ENCODE measurements around the gene RFC3. TPM values are rescaled to one million over a fixed set of nuclear protein-coding genes. Genes with fewer than 3 reads are reported as not detected.

The RFC3 gene
- total RNA-seq, 2 experiments from 2014 or later, result 69.1 to 69.8 TPM

DNA sequence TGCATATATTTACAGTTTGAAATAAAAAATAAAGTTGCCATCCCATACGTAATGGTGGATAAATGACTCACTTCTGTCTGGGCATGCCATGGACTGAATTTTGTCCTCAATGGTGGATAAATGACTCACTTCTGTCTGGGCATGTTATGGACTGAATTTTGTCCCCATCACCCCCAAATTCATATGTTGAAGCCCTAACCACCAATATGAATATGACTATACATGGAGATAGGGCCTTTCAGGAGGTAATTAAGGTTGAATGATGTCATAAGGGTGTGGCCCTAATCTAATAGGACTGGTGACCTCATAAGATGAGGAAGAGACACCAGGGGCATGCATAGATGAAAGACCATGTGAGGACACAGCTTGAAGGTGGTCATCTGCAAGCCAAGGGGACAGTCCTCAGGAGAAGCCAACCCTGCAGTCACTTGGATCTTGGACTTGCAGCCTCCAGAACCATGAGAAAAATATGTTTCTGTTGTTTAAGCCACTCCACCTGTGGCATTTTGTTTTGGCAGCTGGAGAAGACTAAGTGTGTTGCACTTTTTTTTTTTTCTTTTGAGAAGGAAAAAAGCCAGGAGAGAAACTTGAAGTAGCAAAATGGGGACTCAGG is 41.8 kb downstream of the RFC3 start:
- ChIA-PET CTCF (no interaction called here), POLR2A (no interaction called here)

DNA sequence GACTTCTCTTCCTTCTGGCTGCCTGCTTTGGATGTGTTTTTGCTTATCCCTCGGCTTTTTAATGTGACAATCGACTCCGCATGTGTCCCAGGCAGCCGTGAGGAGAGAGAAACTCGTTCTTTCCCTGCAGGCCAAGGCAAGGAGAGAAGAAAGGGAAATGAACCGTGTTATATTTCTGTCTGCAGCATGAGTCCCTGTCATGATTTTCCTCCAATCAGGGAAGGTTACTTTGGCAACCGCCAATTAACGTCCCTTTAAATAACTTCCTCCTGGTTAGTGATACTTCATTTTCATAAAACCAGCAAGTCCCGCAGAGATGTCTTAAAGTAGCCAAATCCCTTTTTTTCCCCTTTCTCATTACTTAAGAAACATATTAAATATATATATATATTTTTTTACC is 42.6 kb downstream of the RFC3 start:
- POLR2A ChIA-PET, result no interaction called here
- CTCF ChIA-PET, result no interaction called here

DNA sequence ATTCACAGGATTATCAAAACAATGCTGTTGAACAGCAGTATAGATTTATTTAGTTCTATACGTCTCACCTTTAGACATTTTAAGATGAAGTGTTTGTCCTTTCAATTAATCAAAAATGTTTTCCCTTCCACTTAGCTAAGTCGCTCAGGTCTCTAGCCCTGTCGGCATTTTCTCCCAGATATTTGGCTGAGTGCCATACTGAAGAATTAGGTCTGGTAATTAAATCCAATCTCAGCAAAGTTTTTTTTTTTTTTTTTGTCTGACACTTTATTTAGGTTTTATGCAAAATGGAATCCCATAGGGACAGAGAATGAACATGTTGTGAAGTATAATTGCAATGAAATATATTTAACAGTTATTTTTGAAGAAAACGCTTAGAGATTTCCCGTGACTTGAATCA is 44.1 kb downstream of the RFC3 start:
- ChIA-PET POLR2A (no interaction called here), CTCF (no interaction called here)

DNA sequence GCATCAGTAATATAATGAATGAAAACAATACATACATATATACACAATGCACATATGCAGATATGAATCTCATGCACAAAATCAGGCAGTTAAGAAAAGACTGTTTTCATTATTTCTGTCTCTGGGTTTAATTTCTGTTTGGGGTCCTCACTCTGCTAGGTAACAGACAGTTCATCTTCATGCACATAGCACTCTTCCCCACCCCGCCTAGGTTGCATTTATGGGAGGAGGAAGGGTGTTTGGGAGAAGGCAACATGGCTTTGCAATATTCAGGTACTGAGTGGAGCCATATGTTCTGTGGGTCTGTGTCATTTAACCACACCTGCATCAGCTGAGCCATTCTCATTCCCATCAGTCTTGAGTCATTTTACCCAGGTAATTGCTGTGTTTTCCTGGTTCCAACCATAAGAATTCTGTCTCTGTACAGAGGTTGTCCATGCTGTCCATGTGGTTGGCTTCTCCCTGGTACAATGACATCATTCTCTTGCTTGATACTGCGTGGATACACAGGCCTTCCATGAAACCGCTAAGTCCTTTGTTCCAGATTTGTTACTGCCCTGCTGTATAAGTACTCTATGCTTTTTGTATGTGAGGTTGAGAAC is 45.3 kb downstream of the RFC3 start:
- CTCF ChIA-PET, result no interaction called here
- POLR2A ChIA-PET, result no interaction called here

- CTCF ChIA-PET, result no interaction called here
- POLR2A ChIA-PET, result no interaction called here
Observed at GRCh38 chr13:33865945-33866344, 48.0 kb downstream of the RFC3 start.

DNA sequence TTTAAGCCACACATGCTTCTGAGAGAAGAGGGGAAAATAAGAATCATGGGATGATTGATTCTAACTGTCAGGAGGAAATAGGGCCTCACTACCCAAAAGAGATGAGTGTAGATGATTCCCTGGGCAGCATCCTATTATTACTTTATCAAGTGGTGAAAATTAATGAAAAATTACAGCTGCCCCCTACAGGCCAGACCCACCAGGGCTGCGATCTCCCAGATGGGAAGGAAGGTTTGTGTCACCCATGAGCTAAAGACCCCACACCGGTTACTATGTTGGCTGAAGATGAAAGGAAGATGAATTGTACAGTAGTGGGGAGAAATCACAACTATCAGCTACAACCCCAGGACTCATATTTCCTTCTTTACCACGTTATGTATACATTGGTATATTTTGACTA is 49.5 kb downstream of the RFC3 start:
- ChIA-PET CTCF (no interaction called here), POLR2A (no interaction called here)

DNA sequence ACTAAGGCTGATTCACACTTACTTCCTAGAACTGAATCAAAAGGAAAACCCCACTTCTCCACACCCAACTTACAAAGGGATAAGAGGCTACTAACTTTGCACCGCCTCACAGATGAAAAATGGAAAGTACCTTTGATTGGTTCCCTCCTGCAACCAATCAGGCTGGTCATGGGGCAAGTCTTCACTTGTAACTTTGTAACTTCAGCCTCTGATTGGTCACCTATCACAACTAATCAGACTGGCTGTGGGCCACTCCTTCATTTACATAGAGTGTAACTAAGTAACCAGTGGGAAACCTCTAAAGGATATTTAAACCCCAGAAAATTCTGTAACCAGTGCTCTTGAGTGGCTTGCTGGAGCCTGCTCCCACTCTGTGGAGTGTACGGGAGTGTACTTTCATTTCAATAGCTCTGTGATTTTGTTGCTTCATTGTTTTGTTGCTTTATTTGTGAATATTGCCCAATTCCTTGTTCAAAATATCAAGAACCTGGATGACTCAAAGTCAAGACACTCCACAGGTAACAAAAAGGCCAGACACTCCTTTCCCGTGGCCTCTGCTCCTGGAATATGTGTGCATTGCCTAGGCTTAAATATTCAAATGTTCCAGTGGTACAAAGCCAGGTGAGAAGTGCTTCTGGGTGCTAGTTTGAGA is 50.5 kb downstream of the RFC3 start:
- CTCF ChIA-PET, result no interaction called here
- POLR2A ChIA-PET, result no interaction called here

DNA sequence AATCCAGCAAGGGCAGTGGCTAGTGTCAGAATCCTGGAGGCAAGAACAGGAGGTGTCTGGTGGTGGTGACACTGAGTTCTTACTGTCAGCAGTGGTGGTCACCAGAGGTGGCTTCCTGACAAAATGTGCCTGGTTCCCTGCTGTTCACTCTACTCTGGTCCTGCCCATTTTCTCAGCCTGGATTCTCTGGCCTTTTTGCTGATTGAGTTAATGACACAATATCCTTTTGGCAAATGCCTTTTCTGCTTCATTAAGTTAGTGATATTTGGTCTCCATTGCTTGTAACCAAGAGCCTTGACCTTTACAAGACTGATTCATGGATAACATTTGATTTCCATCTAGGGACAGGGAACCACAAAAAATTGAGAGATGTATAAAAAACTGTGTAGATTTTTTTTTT is 51.1 kb downstream of the RFC3 start:
- ChIA-PET POLR2A (no interaction called here), CTCF (no interaction called here)

DNA sequence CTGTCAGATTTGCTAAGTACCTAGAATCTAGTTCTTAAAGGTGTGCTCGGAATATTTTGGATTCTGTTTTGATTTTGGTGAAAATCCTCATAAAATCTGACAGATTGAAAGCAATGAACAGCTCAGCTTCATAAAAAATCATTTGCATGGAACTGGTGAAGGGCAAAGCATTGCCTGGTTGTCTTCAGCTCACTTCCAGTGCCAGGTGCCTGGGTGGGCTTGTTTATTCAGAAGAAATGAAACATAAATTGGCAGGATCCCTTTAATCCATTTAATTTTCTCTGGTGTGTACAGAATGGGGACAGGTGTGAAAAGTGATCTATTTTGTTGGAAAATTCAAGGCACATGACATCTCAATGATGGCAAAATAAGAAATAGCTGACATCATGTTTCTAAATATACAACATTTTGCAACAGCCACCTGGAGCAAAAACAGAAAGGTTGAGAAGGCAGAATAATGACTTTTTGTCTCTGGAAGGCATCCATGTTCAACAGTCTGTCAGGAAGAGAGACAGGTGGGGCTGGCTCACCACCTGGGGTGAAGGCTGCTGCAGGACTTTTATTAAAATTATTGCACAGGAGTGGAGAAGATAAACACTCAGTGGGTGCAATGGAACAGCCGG is 52.2 kb downstream of the RFC3 start:
- ChIA-PET POLR2A (no interaction called here), CTCF (no interaction called here)

- ChIA-PET CTCF (no interaction called here), POLR2A (no interaction called here)
Observed at GRCh38 chr13:33871207-33872004, 53.5 kb downstream of the RFC3 start.

- ChIA-PET POLR2A (no interaction called here), CTCF (no interaction called here)
Observed at GRCh38 chr13:33872005-33872351, 54.0 kb downstream of the RFC3 start.

GRCh38 chr13:33873251-33873908 is 55.4 kb downstream of the RFC3 start:
- CTCF ChIA-PET, result no interaction called here

GRCh38 chr13:33874871-33875270 is 56.9 kb downstream of the RFC3 start:
- ChIA-PET POLR2A (no interaction called here), CTCF (no interaction called here)

More at GRCh38 chr13:33873251-33873908, 55.4 kb downstream of the RFC3 start:
- POLR2A ChIA-PET, result no interaction called here

GRCh38 chr13:33875618-33876401 is 57.9 kb downstream of the RFC3 start:
- ChIA-PET POLR2A (no interaction called here), CTCF (no interaction called here)

DNA sequence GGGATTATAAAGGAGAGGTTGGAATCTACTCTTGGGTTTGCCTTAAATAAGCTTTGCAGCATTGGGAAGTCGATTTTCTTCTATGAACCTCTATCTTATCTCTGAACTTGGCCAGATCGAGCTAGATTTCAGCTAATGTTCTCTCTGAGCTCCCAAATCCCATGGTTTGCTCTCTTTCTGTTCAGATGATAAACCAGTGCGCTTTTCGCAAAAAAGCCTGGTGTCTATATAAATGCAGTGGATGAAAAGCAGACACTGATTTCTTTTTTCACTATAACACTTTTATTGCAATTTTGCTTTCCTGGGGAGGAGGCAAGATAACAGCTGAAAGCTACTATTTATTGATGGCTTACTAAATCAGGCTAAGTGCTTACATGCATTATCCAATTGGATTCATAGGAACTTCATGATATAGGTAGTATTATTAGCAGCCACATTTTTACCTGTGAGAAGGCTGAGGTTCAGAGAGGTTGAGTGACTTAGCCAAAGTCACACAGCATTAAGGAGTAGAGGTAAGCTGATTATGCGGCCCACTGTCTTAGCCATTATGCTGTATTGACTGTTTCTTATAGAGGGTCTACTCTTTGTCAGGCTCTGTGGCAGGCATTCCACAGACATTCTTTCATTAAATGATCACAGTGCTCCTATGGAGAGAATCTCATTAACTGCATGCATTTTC is 58.9 kb downstream of the RFC3 start:
- ChIA-PET POLR2A (no interaction called here), CTCF (no interaction called here)

GRCh38 chr13:33879118-33879517 is 61.2 kb downstream of the RFC3 start:
- ChIA-PET CTCF (no interaction called here), POLR2A (no interaction called here)

GRCh38 chr13:33882804-33883203 is 64.9 kb downstream of the RFC3 start:
- ChIA-PET POLR2A (no interaction called here), CTCF (no interaction called here)

DNA sequence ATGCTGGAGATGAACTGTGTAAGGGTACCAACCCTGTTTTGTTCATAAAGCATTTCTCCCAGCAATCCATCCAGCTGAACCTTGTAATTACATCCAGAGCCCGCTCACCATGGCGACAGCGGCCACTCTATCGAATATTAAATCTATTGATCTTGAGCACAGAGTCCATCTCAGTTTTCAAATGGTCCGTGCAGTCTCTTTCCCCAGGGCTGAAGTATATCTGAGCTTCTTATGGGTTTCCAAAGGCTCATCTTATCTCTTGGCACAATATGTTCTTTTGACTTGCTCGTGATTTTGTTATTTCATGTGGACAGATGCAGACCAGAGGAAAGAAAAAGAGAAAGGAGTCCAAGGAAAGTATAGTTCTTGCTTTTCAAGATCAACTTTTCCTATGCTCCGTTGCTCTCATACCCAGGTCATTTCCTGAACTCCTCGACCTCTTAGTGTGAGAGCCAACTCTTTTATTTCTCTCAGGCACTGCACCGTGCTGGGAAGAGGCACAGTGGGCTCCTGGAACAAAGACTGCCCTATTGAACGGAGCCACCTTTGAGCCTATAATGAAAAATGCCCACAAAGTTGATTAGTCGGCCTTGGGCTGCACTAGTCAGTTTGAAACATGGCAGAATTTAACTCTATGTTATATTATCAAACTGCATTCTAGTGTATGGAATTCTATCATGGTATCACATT is 66.7 kb downstream of the RFC3 start:
- CTCF ChIA-PET, result no interaction called here
- POLR2A ChIA-PET, result no interaction called here

Measured in activated CD8-positive, alpha-beta memory T cell treated with anti-CD3 and anti-CD28 coated beads for 36 hours (primary cell).